HCT116 (cell line): Measurements from ENCODE around the gene RIMBP2. TPM values are rescaled to one million over a fixed set of nuclear protein-coding genes. Genes with fewer than 3 reads are reported as not detected.

Source experiments
- ATAC-seq: fragments of 200-7000 bp; cut with Tn5 transposase; 2 replicates; pipeline ENCODE4 v1.9.1; 2020; ENCODE audit warnings: mild to moderate bottlenecking, moderate library complexity
- BruUV-seq: library from RNA; stranded (reverse); fragments of 400-500 nt; replicated peaks from 2 replicates; lab custom pipeline; 2021; lab: Mats Ljungman, UMichigan
- CTCF ChIA-PET: fragments of 300-600 bp; sonication (Branson Sonifier 250); formaldehyde crosslinking; loops from one replicate; lab custom pipeline; 2021; ENCODE audit warnings: antibody characterized with exemption; lab: Charles Lee
- POLR2A ChIA-PET: fragments of 300-600, 350-600 bp; sonication (Branson Sonifier 250); formaldehyde crosslinking; loops from one replicate; lab custom pipeline; 2021; ENCODE audit warnings: antibody characterized with exemption; lab: Charles Lee
- RAD21 ChIA-PET, 2 experiments: fragments of 300-600 bp; sonication (Branson Sonifier 250); formaldehyde crosslinking; loops; one replicate each; lab custom pipeline; 2023; ENCODE audit warnings: low total read pairs in 2 of 2; ENCODE audit not compliant: uncharacterized antibody in 2 of 2, unreplicated experiment in 2 of 2, low non-redundant PET in 1 of 2; lab: Charles Lee
- DNase-seq: peaks from one replicate; pipeline ENCODE4 v3.0.0-alpha.2; 2010; ENCODE audit warnings: low read depth, low spot score
- H2AFZ ChIP-seq: fragments of 200-600 bp; shearing (Covaris generic), sonication (generic); 2 replicates; pipeline ENCODE4 v1.6.1; 2017; ENCODE audit warnings: low read depth, mixed run types, mixed read lengths, antibody characterized with exemption, low read length; ENCODE audit not compliant: poor library complexity, severe bottlenecking
- H3K27ac ChIP-seq: 2 replicates; pipeline ENCODE4 v1.5.1; 2012; ENCODE audit warnings: low read depth, low read length
- H3K27me3 ChIP-seq: fragments of 200-600 bp; sonication (generic); 2 replicates; pipeline ENCODE4 v1.6.1; 2016; ENCODE audit warnings: mixed run types, low read length, mixed read lengths; ENCODE audit not compliant: insufficient read depth
- H3K36me3 ChIP-seq, 2 experiments: fragments of 200-500 bp in 1 of 2; fragments of 200-600 bp in 1 of 2; sonication (Bioruptor generic) in 1 of 2; sonication (generic) in 1 of 2; 2 replicates each; pipeline versions ENCODE4 v1.5.1 to v1.6.1; 2014 to 2016; ENCODE audit warnings: low read length in 2 of 2, inconsistent platforms in 1 of 2, mixed read lengths in 1 of 2, mixed run types in 1 of 2; ENCODE audit not compliant: insufficient read depth in 2 of 2, control insufficient read depth in 1 of 2
- H3K4me1 ChIP-seq, 2 experiments: fragments of 200-600 bp in 1 of 2; sonication (generic) in 1 of 2; 2 replicates each; pipeline versions ENCODE4 v1.5.1 to v1.6.1; 2012 to 2017; ENCODE audit warnings: low read length in 2 of 2, inconsistent platforms in 1 of 2, mild to moderate bottlenecking in 1 of 2, mixed read lengths in 1 of 2, mixed run types in 1 of 2, moderate library complexity in 1 of 2; ENCODE audit not compliant: insufficient read depth in 2 of 2, control insufficient read depth in 1 of 2
- H3K4me2 ChIP-seq: fragments of 200-600 bp; sonication (generic); 2 replicates; pipeline ENCODE4 v1.6.1; 2017; ENCODE audit warnings: mixed run types, low read length, mixed read lengths
- H3K4me3 ChIP-seq, 2 experiments: fragments of 200-600 bp in 1 of 2; sonication (generic) in 1 of 2; replicated peaks in 1 of 2; 2 replicates each; pipeline ENCODE4 v1.5.1; 2011 to 2016; ENCODE audit warnings: low read length in 2 of 2, control low read depth in 1 of 2, low read depth in 1 of 2, mild to moderate bottlenecking in 1 of 2, mixed read lengths in 1 of 2, mixed run types in 1 of 2
- H3K79me2 ChIP-seq: fragments of 200-600 bp; sonication (generic); 2 replicates; pipeline ENCODE4 v1.6.1; 2017; ENCODE audit warnings: mild to moderate bottlenecking, mixed run types, low read length, moderate library complexity, mixed read lengths; ENCODE audit not compliant: insufficient read depth
- H3K9ac ChIP-seq: fragments of 200-600 bp; sonication (generic); 2 replicates; pipeline ENCODE4 v1.6.1; 2016; ENCODE audit warnings: low read length, mixed read lengths
- H3K9me2 ChIP-seq: fragments of 200-600 bp; sonication (generic), shearing (Covaris generic); 2 replicates; pipeline ENCODE4 v1.6.1; 2017; ENCODE audit warnings: mixed run types, mild to moderate bottlenecking, moderate library complexity; ENCODE audit not compliant: insufficient read depth
- H3K9me3 ChIP-seq, 2 experiments: fragments of 200-500 bp in 1 of 2; fragments of 200-600 bp in 1 of 2; sonication (Bioruptor generic) in 1 of 2; sonication (generic) in 1 of 2; 2 replicates each; pipeline ENCODE4 v1.6.1; 2014 to 2017; ENCODE audit warnings: low read length in 2 of 2, mixed read lengths in 2 of 2, inconsistent platforms in 1 of 2, low read depth in 1 of 2, mild to moderate bottlenecking in 1 of 2, mixed run types in 1 of 2, moderate library complexity in 1 of 2; ENCODE audit not compliant: control insufficient read depth in 1 of 2, insufficient read depth in 1 of 2
- H4K20me1 ChIP-seq: fragments of 200-600 bp; sonication (generic), shearing (Covaris generic); 2 replicates; pipeline ENCODE4 v1.6.1; 2017; ENCODE audit warnings: mixed run types, mild to moderate bottlenecking, moderate library complexity; ENCODE audit not compliant: insufficient read depth
- CEBPB ChIP-seq: IDR thresholded peaks from 2 replicates; pipeline ENCODE4 v1.6.1; 2012; ENCODE audit warnings: low read depth
- EGR1 ChIP-seq: IDR thresholded peaks from 2 replicates; pipeline ENCODE4 v1.6.1; 2012; ENCODE audit warnings: low read depth
- EZH2 ChIP-seq: fragments of 200-600 bp; sonication (generic); IDR thresholded peaks from 2 replicates; pipeline ENCODE4 v1.6.1; 2017; ENCODE audit warnings: antibody characterized with exemption, mixed run types
- EZH2phosphoT487 ChIP-seq: fragments of 200-600 bp; IDR thresholded peaks from 2 replicates; pipeline ENCODE4 v1.6.1; 2018; ENCODE audit warnings: antibody characterized with exemption, borderline replicate concordance
- FOSL1 ChIP-seq: IDR thresholded peaks from 2 replicates; pipeline ENCODE4 v1.6.1; 2012; ENCODE audit warnings: low read depth
- JUND ChIP-seq: IDR thresholded peaks from 2 replicates; pipeline ENCODE4 v1.6.1; 2012
- POLR2A ChIP-seq: IDR thresholded peaks from 2 replicates; pipeline ENCODE4 v1.7.0; 2011; ENCODE audit warnings: borderline replicate concordance; ENCODE audit not compliant: insufficient read depth, insufficient read length; ENCODE audit errors: extremely low read depth
- POLR2AphosphoS5 ChIP-seq: IDR thresholded peaks from 2 replicates; pipeline ENCODE4 v1.6.1; 2011; ENCODE audit warnings: mild to moderate bottlenecking, low read depth, low read length, moderate library complexity
- RAD21 ChIP-seq: IDR thresholded peaks from 2 replicates; pipeline ENCODE4 v1.6.1; 2012; ENCODE audit warnings: low read depth, mild to moderate bottlenecking
- SP1 ChIP-seq: IDR thresholded peaks from 2 replicates; pipeline ENCODE4 v1.6.1; 2012; ENCODE audit warnings: low read depth
- TCF7L2 ChIP-seq: IDR thresholded peaks from 2 replicates; pipeline ENCODE4 v1.7.0; 2011; ENCODE audit warnings: borderline replicate concordance, inconsistent platforms; ENCODE audit not compliant: insufficient read depth, insufficient read length; ENCODE audit errors: extremely low read depth
- YY1 ChIP-seq: IDR thresholded peaks from 2 replicates; pipeline ENCODE4 v1.6.1; 2011; ENCODE audit warnings: low read length, low read depth, moderate library complexity, mild to moderate bottlenecking; ENCODE audit not compliant: insufficient replicate concordance; ENCODE audit errors: extremely low read depth
- ZNF274 ChIP-seq: fragments of 200-500 bp; sonication (Bioruptor generic); IDR thresholded peaks from 2 replicates; pipeline ENCODE4 v1.6.1; 2014; ENCODE audit warnings: mild to moderate bottlenecking, low read depth, low read length, inconsistent platforms
- intact Hi-C: fragments of 100-400 bp; cut with micrococcal nuclease; formaldehyde crosslinking; loops from 2 replicates; pipeline ENCODE4 v1.10.0; 2022
- total RNA-seq: library from RNA; stranded (reverse); gene quantifications from one replicate; pipeline ENCODE4 v1.2.1, GENCODE V29; 2021; ENCODE audit not compliant: unreplicated experiment
- TF ChIP-seq, protein P1 (sequence below): IDR thresholded peaks from 2 replicates; pipeline ENCODE4 v1.6.1; 2012; ENCODE audit warnings: low read depth
- TF ChIP-seq, protein P2 (sequence below): IDR thresholded peaks from 2 replicates; pipeline ENCODE4 v1.6.1; 2012
- TF ChIP-seq, protein P3 (sequence below): IDR thresholded peaks from 2 replicates; pipeline ENCODE4 v1.6.1; 2012

The RIMBP2 gene
- total RNA-seq, 1 experiment from 2014 or later: not detected

DNA sequence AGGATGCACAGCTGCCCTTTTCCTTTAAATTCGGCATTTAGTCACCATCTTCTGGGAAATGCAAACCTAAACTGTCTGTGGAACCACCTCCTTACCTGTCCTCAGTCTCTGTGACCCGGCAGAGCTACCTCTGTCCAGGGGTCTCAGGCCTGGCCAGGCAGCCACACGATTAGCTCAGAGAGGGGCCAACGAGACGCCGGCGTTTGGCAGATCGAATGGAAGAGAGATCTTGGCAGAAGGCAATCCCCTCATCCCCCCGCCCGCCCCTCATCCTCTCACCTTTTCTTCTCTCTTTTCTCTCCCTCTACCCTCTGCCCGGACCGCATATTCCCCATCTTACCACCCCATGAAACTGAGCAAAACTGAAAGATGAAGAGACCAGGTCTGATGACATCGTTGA, 277.4 kb downstream of the RIMBP2 start:
- H3K4me2 ChIP-seq: no peak overlapping the region
- ChIA-PET RAD21 (no interaction called here), CTCF (no interaction called here), POLR2A (no interaction called here)
- no peak overlapping the region for H3K4me3 ChIP-seq
- H3K4me1 ChIP-seq: no peaks in the 10 kb centered on the region
- no peaks in the 10 kb centered on the region for H3K9me2 ChIP-seq
- no peak overlapping the region for H3K9ac ChIP-seq
- no peaks in the 10 kb centered on the region for H4K20me1 ChIP-seq
- H2AFZ ChIP-seq: no peak overlapping the region
- no peaks in the 10 kb centered on the region for H3K79me2 ChIP-seq
- DNase-seq (no peak), ATAC-seq (no peak)
- H3K27me3 ChIP-seq: no peaks in the 10 kb centered on the region
- no peak for TF ChIP-seq CEBPB
- TF ChIP-seq RAD21: no peak
- TF ChIP-seq YY1: no peak
- no peak for TF ChIP-seq SP1
- TF ChIP-seq, protein P1, sequence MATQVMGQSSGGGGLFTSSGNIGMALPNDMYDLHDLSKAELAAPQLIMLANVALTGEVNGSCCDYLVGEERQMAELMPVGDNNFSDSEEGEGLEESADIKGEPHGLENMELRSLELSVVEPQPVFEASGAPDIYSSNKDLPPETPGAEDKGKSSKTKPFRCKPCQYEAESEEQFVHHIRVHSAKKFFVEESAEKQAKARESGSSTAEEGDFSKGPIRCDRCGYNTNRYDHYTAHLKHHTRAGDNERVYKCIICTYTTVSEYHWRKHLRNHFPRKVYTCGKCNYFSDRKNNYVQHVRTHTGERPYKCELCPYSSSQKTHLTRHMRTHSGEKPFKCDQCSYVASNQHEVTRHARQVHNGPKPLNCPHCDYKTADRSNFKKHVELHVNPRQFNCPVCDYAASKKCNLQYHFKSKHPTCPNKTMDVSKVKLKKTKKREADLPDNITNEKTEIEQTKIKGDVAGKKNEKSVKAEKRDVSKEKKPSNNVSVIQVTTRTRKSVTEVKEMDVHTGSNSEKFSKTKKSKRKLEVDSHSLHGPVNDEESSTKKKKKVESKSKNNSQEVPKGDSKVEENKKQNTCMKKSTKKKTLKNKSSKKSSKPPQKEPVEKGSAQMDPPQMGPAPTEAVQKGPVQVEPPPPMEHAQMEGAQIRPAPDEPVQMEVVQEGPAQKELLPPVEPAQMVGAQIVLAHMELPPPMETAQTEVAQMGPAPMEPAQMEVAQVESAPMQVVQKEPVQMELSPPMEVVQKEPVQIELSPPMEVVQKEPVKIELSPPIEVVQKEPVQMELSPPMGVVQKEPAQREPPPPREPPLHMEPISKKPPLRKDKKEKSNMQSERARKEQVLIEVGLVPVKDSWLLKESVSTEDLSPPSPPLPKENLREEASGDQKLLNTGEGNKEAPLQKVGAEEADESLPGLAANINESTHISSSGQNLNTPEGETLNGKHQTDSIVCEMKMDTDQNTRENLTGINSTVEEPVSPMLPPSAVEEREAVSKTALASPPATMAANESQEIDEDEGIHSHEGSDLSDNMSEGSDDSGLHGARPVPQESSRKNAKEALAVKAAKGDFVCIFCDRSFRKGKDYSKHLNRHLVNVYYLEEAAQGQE: no peak
- no peak for TF ChIP-seq JUND
- TF ChIP-seq FOSL1: no peak
- no peak for TF ChIP-seq ZNF274
- TF ChIP-seq POLR2AphosphoS5: no peak
- no peak for TF ChIP-seq EZH2phosphoT487
- TF ChIP-seq, protein P2, sequence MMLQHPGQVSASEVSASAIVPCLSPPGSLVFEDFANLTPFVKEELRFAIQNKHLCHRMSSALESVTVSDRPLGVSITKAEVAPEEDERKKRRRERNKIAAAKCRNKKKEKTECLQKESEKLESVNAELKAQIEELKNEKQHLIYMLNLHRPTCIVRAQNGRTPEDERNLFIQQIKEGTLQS: no peak
- no peak for TF ChIP-seq POLR2A
- no peak for TF ChIP-seq EGR1
- TF ChIP-seq, protein P3, sequence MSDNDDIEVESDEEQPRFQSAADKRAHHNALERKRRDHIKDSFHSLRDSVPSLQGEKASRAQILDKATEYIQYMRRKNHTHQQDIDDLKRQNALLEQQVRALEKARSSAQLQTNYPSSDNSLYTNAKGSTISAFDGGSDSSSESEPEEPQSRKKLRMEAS: no peak
- no peak for TF ChIP-seq TCF7L2
- TF ChIP-seq EZH2: no peak
- no peak overlapping the region for H3K27ac ChIP-seq
- intact Hi-C loops: no loop called here
- no TSS peak for BruUV-seq
- no peaks in the 10 kb centered on the region for H3K36me3 ChIP-seq
- no peaks in the 10 kb centered on the region; a peak in 1 of 4 replicates for H3K9me3 ChIP-seq
